SK-N-MC (cell line): ENCODE data around the gene AKAP1.

ENCODE experiments used
- EZH2 ChIP-seq: fragments of 200-600 bp; sonication (generic); IDR thresholded peaks from one replicate; pipeline ENCODE4 v1.6.1; 2017; ENCODE audit warnings: antibody characterized with exemption
- POLR2AphosphoS5 ChIP-seq: IDR thresholded peaks from 2 replicates; pipeline ENCODE4 v1.6.1; 2012; ENCODE audit warnings: mild to moderate bottlenecking, low read depth, low read length, borderline replicate concordance

- TF ChIP-seq EZH2 (no peak), POLR2AphosphoS5 (no peak)
Observed at GRCh38 chr17:57152967-57153528, 68.0 kb downstream of the AKAP1 start.
